GM19395 (cell line): ENCODE results near the gene RAC2.
A peak's percentile ranks its signal among the peaks of the same experiment; 100 is the strongest.

ENCODE experiments used
- ATAC-seq: cut with Tn5 transposase; IDR thresholded peaks from one replicate; pipeline ENCODE4 v1.9.1; 2021; ENCODE audit warnings: mild to moderate bottlenecking, moderate library complexity; ENCODE audit not compliant: unreplicated experiment

Gene RAC2

GRCh38 chr22:37276776-37277175, 32.7 kb upstream of the RAC2 start:
- no peak for ATAC-seq

- ATAC-seq = no peak
Measured at GRCh38 chr22:37275622-37276021, 31.6 kb upstream of the RAC2 start.

- ATAC-seq = no peak
Measured at GRCh38 chr22:37275134-37275533, 31.1 kb upstream of the RAC2 start.

- ATAC-seq = no peak
Measured at GRCh38 chr22:37274380-37274862, 30.4 kb upstream of the RAC2 start.

GRCh38 chr22:37273846-37274225, 29.8 kb upstream of the RAC2 start:
- no peak for ATAC-seq

- no peak for ATAC-seq
Measured at GRCh38 chr22:37273126-37273845, 29.2 kb upstream of the RAC2 start.

- no peak for ATAC-seq
Measured at GRCh38 chr22:37270928-37271650, 27.0 kb upstream of the RAC2 start.

- no peak for ATAC-seq
Measured at GRCh38 chr22:37269936-37270678, 26.0 kb upstream of the RAC2 start.

GRCh38 chr22:37267661-37268413, 23.8 kb upstream of the RAC2 start:
- no peak for ATAC-seq

GRCh38 chr22:37267135-37267587, 23.1 kb upstream of the RAC2 start:
- peak; percentile 71 for ATAC-seq

- no peak for ATAC-seq
Measured at GRCh38 chr22:37266581-37267134, 22.6 kb upstream of the RAC2 start.

GRCh38 chr22:37263966-37264887, 20.2 kb upstream of the RAC2 start:
- no peak for ATAC-seq

GRCh38 chr22:37262346-37262745, 18.3 kb upstream of the RAC2 start:
- ATAC-seq = no peak

- ATAC-seq = no peak
Measured at GRCh38 chr22:37260901-37261336, 16.9 kb upstream of the RAC2 start.

- no peak for ATAC-seq
Measured at GRCh38 chr22:37260155-37260795, 16.2 kb upstream of the RAC2 start.

- no peak for ATAC-seq
Measured at GRCh38 chr22:37259540-37260029, 15.5 kb upstream of the RAC2 start.

GRCh38 chr22:37258753-37259401, 14.8 kb upstream of the RAC2 start:
- no peak for ATAC-seq
